Measurements from ENCODE around the gene ADAM22. TPM values are rescaled to one million over a fixed set of nuclear protein-coding genes. Genes with fewer than 3 reads are reported as not detected.

The ADAM22 gene
- polyA plus RNA-seq, 1 donor: 11.9 TPM

- DNase-seq: no peak
Measured at GRCh38 chr7:88042803-88043202, 108.8 kb downstream of the ADAM22 start.

- DNase-seq: no peak
Measured at GRCh38 chr7:88044069-88044468, 110.0 kb downstream of the ADAM22 start.

- DNase-seq: no peak
Measured at GRCh38 chr7:88046839-88047573, 113.0 kb downstream of the ADAM22 start.

- DNase-seq: no peak
Measured at GRCh38 chr7:88057655-88058054, 123.6 kb downstream of the ADAM22 start.

GRCh38 chr7:88062238-88062637 lies 128.2 kb downstream of the ADAM22 start:
- DNase-seq: no peak

GRCh38 chr7:88069093-88069492 lies 135.0 kb downstream of the ADAM22 start:
- DNase-seq: no peak

GRCh38 chr7:88071994-88072714 lies 138.1 kb downstream of the ADAM22 start:
- no peak for DNase-seq

- DNase-seq: no peak
Measured at GRCh38 chr7:88072715-88073055, 138.6 kb downstream of the ADAM22 start.

GRCh38 chr7:88073626-88074025 lies 139.6 kb downstream of the ADAM22 start:
- no peak for DNase-seq

GRCh38 chr7:88075216-88075615 lies 141.2 kb downstream of the ADAM22 start:
- DNase-seq: no peak

- no peak for DNase-seq
Measured at GRCh38 chr7:88083883-88084282, 149.8 kb downstream of the ADAM22 start.

- no peak for DNase-seq
Measured at GRCh38 chr7:88089561-88089960, 155.5 kb downstream of the ADAM22 start.

GRCh38 chr7:88090240-88090639 lies 156.2 kb downstream of the ADAM22 start:
- DNase-seq: no peak

- no peak for DNase-seq
Measured at GRCh38 chr7:88090671-88091070, 156.6 kb downstream of the ADAM22 start.

GRCh38 chr7:88091988-88092675 lies 158.1 kb downstream of the ADAM22 start:
- no peak for DNase-seq

GRCh38 chr7:88092676-88092999 lies 158.6 kb downstream of the ADAM22 start:
- no peak for DNase-seq

- no peak for DNase-seq
Measured at GRCh38 chr7:88101769-88102168, 167.7 kb downstream of the ADAM22 start.

GRCh38 chr7:88102675-88103074 lies 168.6 kb downstream of the ADAM22 start:
- DNase-seq: no peak

GRCh38 chr7:88104732-88105131 lies 170.7 kb downstream of the ADAM22 start:
- DNase-seq: peak; percentile 53

- no peak for DNase-seq
Measured at GRCh38 chr7:88105231-88105630, 171.2 kb downstream of the ADAM22 start.

GRCh38 chr7:88106434-88106833 lies 172.4 kb downstream of the ADAM22 start:
- no peak for DNase-seq

- DNase-seq: no peak
Measured at GRCh38 chr7:88109612-88110011, 175.6 kb downstream of the ADAM22 start.

- no peak for DNase-seq
Measured at GRCh38 chr7:88111140-88111743, 177.2 kb downstream of the ADAM22 start.

All from hindlimb muscle (tissue), 1 donor.